Measurements from ENCODE around the gene IPPK. TPM values are rescaled to one million over a fixed set of nuclear protein-coding genes. Genes with fewer than 3 reads are reported as not detected.

Gene IPPK
- polyA plus RNA-seq, 4 donors = 3.0 to 6.8 (median 4.7) TPM

GRCh38 chr9:92707530-92707929, 37.6 kb upstream of the IPPK start:
- no peak for FAIRE-seq
- H3K4me1 ChIP-seq (ENCODE audit: control insufficient read depth in 3 of 3, insufficient read depth in 2 of 3, low read depth in 1 of 3, low read length in 2 of 3) = no peaks in the 10 kb centered on the region
- no peaks in the 10 kb centered on the region for H3K9me3 ChIP-seq (ENCODE audit: control insufficient read depth in 2 of 2, insufficient read depth in 1 of 2, low read depth in 1 of 2, low read length in 1 of 2)
- no peak for DNase-seq
- H3K27me3 ChIP-seq (ENCODE audit: control insufficient read depth in 3 of 3, insufficient read depth in 3 of 3, low read length in 3 of 3) = no peaks in the 10 kb centered on the region
- H3K4me3 ChIP-seq (ENCODE audit: low read depth in 1 of 3, low read length in 3 of 3) = no peak overlapping the region
- no peak overlapping the region for H3K27ac ChIP-seq (ENCODE audit: low read depth in 1 of 3, low read length in 2 of 3)
- peaks cover 0 to 21% (median 0%) of the 10 kb centered on the region in 3 donors for H3K36me3 ChIP-seq (ENCODE audit: control insufficient read depth in 3 of 3, insufficient read depth in 2 of 3, low read depth in 1 of 3, low read length in 3 of 3)

- Histone ChIP-seq H3K4me1 (ENCODE audit: control insufficient read depth in 3 of 3, insufficient read depth in 2 of 3, low read depth in 1 of 3, low read length in 2 of 3) (no peaks in the 10 kb centered on the region), H3K9me3 (ENCODE audit: control insufficient read depth in 2 of 2, insufficient read depth in 1 of 2, low read depth in 1 of 2, low read length in 1 of 2) (no peaks in the 10 kb centered on the region), H3K36me3 (ENCODE audit: control insufficient read depth in 3 of 3, insufficient read depth in 2 of 3, low read depth in 1 of 3, low read length in 3 of 3) (peaks cover 0 to 16% (median 0%) of the 10 kb centered on the region in 3 donors), H3K27me3 (ENCODE audit: control insufficient read depth in 3 of 3, insufficient read depth in 3 of 3, low read length in 3 of 3) (no peaks in the 10 kb centered on the region), H3K4me3 (ENCODE audit: low read depth in 1 of 3, low read length in 3 of 3) (no peak overlapping the region), H3K27ac (ENCODE audit: low read depth in 1 of 3, low read length in 2 of 3) (no peak overlapping the region)
- DNase-seq (peak in 1 of 2 donors; percentile 34), FAIRE-seq (no peak)
- WGBS, 3 donors = 59 to 64% (median 60%) methylated on average over 3 of the region's 3 CpGs
Measured at GRCh38 chr9:92706218-92706940, 36.4 kb upstream of the IPPK start.

- Histone ChIP-seq H3K36me3 (ENCODE audit: control insufficient read depth in 3 of 3, insufficient read depth in 2 of 3, low read depth in 1 of 3, low read length in 3 of 3) (peaks cover 0 to 3% (median 0%) of the 10 kb centered on the region in 3 donors), H3K27ac (ENCODE audit: low read depth in 1 of 3, low read length in 2 of 3) (no peak overlapping the region), H3K4me3 (ENCODE audit: low read depth in 1 of 3, low read length in 3 of 3) (no peak overlapping the region), H3K4me1 (ENCODE audit: control insufficient read depth in 3 of 3, insufficient read depth in 2 of 3, low read depth in 1 of 3, low read length in 2 of 3) (no peaks in the 10 kb centered on the region), H3K27me3 (ENCODE audit: control insufficient read depth in 3 of 3, insufficient read depth in 3 of 3, low read length in 3 of 3) (no peaks in the 10 kb centered on the region), H3K9me3 (ENCODE audit: control insufficient read depth in 2 of 2, insufficient read depth in 1 of 2, low read depth in 1 of 2, low read length in 1 of 2) (no peaks in the 10 kb centered on the region)
- WGBS, 3 donors = 73 to 87% (median 76%) methylated on average over 2 of the region's 2 CpGs
- DNase-seq (no peak), FAIRE-seq (no peak)
Measured at GRCh38 chr9:92704528-92704927, 34.6 kb upstream of the IPPK start.

GRCh38 chr9:92696619-92697018, 26.7 kb upstream of the IPPK start:
- no peak for FAIRE-seq

GRCh38 chr9:92686954-92687353, 17.0 kb upstream of the IPPK start:
- FAIRE-seq (no peak), DNase-seq (no peak)
- Histone ChIP-seq H3K27me3 (ENCODE audit: control insufficient read depth in 3 of 3, insufficient read depth in 3 of 3, low read length in 3 of 3) (no peaks in the 10 kb centered on the region), H3K9me3 (ENCODE audit: control insufficient read depth in 2 of 2, insufficient read depth in 1 of 2, low read depth in 1 of 2, low read length in 1 of 2) (peaks cover 0 to 5% of the 10 kb centered on the region in 2 donors), H3K4me1 (ENCODE audit: control insufficient read depth in 3 of 3, insufficient read depth in 2 of 3, low read depth in 1 of 3, low read length in 2 of 3) (no peaks in the 10 kb centered on the region), H3K4me3 (ENCODE audit: low read depth in 1 of 3, low read length in 3 of 3) (no peak overlapping the region), H3K27ac (ENCODE audit: low read depth in 1 of 3, low read length in 2 of 3) (no peak overlapping the region), H3K36me3 (ENCODE audit: control insufficient read depth in 3 of 3, insufficient read depth in 2 of 3, low read depth in 1 of 3, low read length in 3 of 3) (no peaks in the 10 kb centered on the region)
- WGBS, 3 donors = 41 to 67% (median 61%) methylated on average over 3 of the region's 3 CpGs

More at GRCh38 chr9:92696619-92697018, 26.7 kb upstream of the IPPK start:
- Histone ChIP-seq H3K27me3 (ENCODE audit: control insufficient read depth in 3 of 3, insufficient read depth in 3 of 3, low read length in 3 of 3) (no peaks in the 10 kb centered on the region), H3K27ac (ENCODE audit: low read depth in 1 of 3, low read length in 2 of 3) (no peak overlapping the region), H3K4me1 (ENCODE audit: control insufficient read depth in 3 of 3, insufficient read depth in 2 of 3, low read depth in 1 of 3, low read length in 2 of 3) (no peaks in the 10 kb centered on the region), H3K36me3 (ENCODE audit: control insufficient read depth in 3 of 3, insufficient read depth in 2 of 3, low read depth in 1 of 3, low read length in 3 of 3) (no peaks in the 10 kb centered on the region), H3K9me3 (ENCODE audit: control insufficient read depth in 2 of 2, insufficient read depth in 1 of 2, low read depth in 1 of 2, low read length in 1 of 2) (peaks cover 0 to 9% of the 10 kb centered on the region in 2 donors), H3K4me3 (ENCODE audit: low read depth in 1 of 3, low read length in 3 of 3) (no peak overlapping the region)
- DNase-seq = no peak
- 34 to 63% (median 61%) methylated on average over 1 of the region's 1 CpG for WGBS, 3 donors

- WGBS, 3 donors = 80 to 88% (median 88%) methylated on average over 5 of the region's 5 CpGs
- Histone ChIP-seq H3K4me1 (ENCODE audit: control insufficient read depth in 3 of 3, insufficient read depth in 2 of 3, low read depth in 1 of 3, low read length in 2 of 3) (no peaks in the 10 kb centered on the region), H3K27ac (ENCODE audit: low read depth in 1 of 3, low read length in 2 of 3) (no peak overlapping the region), H3K36me3 (ENCODE audit: control insufficient read depth in 3 of 3, insufficient read depth in 2 of 3, low read depth in 1 of 3, low read length in 3 of 3) (no peaks in the 10 kb centered on the region), H3K27me3 (ENCODE audit: control insufficient read depth in 3 of 3, insufficient read depth in 3 of 3, low read length in 3 of 3) (peaks cover 0 to 4% (median 0%) of the 10 kb centered on the region in 3 donors), H3K9me3 (ENCODE audit: control insufficient read depth in 2 of 2, insufficient read depth in 1 of 2, low read depth in 1 of 2, low read length in 1 of 2) (no peaks in the 10 kb centered on the region), H3K4me3 (ENCODE audit: low read depth in 1 of 3, low read length in 3 of 3) (no peak overlapping the region)
- DNase-seq (no peak), FAIRE-seq (no peak)
Measured at GRCh38 chr9:92685022-92685421, 15.1 kb upstream of the IPPK start.

- DNase-seq = no peak
- WGBS, 3 donors = 89 to 98% (median 94%) methylated on average over 8 of the region's 8 CpGs
- no peak overlapping the region for H3K4me3 ChIP-seq (ENCODE audit: low read depth in 1 of 3, low read length in 3 of 3)
- peaks cover 0 to 4% (median 0%) of the 10 kb centered on the region in 3 donors for H3K27me3 ChIP-seq (ENCODE audit: control insufficient read depth in 3 of 3, insufficient read depth in 3 of 3, low read length in 3 of 3)
- H3K36me3 ChIP-seq (ENCODE audit: control insufficient read depth in 3 of 3, insufficient read depth in 2 of 3, low read depth in 1 of 3, low read length in 3 of 3) = no peaks in the 10 kb centered on the region
- H3K27ac ChIP-seq (ENCODE audit: low read depth in 1 of 3, low read length in 2 of 3) = no peak overlapping the region
- FAIRE-seq = no peak
- no peaks in the 10 kb centered on the region for H3K4me1 ChIP-seq (ENCODE audit: control insufficient read depth in 3 of 3, insufficient read depth in 2 of 3, low read depth in 1 of 3, low read length in 2 of 3)
- no peaks in the 10 kb centered on the region for H3K9me3 ChIP-seq (ENCODE audit: control insufficient read depth in 2 of 2, insufficient read depth in 1 of 2, low read depth in 1 of 2, low read length in 1 of 2)
Measured at GRCh38 chr9:92682269-92682668, 12.3 kb upstream of the IPPK start.

- no peak for FAIRE-seq
- DNase-seq = no peak
- Histone ChIP-seq H3K4me3 (ENCODE audit: low read depth in 1 of 3, low read length in 3 of 3) (no peak overlapping the region), H3K36me3 (ENCODE audit: control insufficient read depth in 3 of 3, insufficient read depth in 2 of 3, low read depth in 1 of 3, low read length in 3 of 3) (no peaks in the 10 kb centered on the region), H3K27me3 (ENCODE audit: control insufficient read depth in 3 of 3, insufficient read depth in 3 of 3, low read length in 3 of 3) (peaks cover 0 to 4% (median 0%) of the 10 kb centered on the region in 3 donors), H3K9me3 (ENCODE audit: control insufficient read depth in 2 of 2, insufficient read depth in 1 of 2, low read depth in 1 of 2, low read length in 1 of 2) (no peaks in the 10 kb centered on the region), H3K27ac (ENCODE audit: low read depth in 1 of 3, low read length in 2 of 3) (no peak overlapping the region), H3K4me1 (ENCODE audit: control insufficient read depth in 3 of 3, insufficient read depth in 2 of 3, low read depth in 1 of 3, low read length in 2 of 3) (no peaks in the 10 kb centered on the region)
- 69 to 84% (median 74%) methylated on average over 12 of the region's 12 CpGs for WGBS, 3 donors
Measured at GRCh38 chr9:92680166-92681119, 10.5 kb upstream of the IPPK start.

All from small intestine (tissue), 7 donors.